ENCODE measurements around the gene COL13A1. TPM values are rescaled to one million over a fixed set of nuclear protein-coding genes. Genes with fewer than 3 reads are reported as not detected.

COL13A1 gene
- total RNA-seq, 3 donors from 2014 or later: 0.66 to 0.80 (median 0.73) TPM

- intact Hi-C loops (cut with DNase I; ENCODE audit: low total_unique reads): no loop called here
- Histone ChIP-seq H3K36me3 (no peaks in the 10 kb centered on the region), H3K4me3 (no peak overlapping the region), H3K27me3 (no peaks in the 10 kb centered on the region), H3K4me1 (peaks cover 0 to 4% of the 10 kb centered on the region in 2 donors), H3K27ac (no peak overlapping the region), H3K9me3 (no peaks in the 10 kb centered on the region)
- DNase-seq (ENCODE audit: low spot score in 2 of 2): no peak
- TF ChIP-seq CTCF (IDR thresholded peaks at IDR 0.05): no peak
- TF ChIP-seq POLR2A (IDR thresholded peaks at IDR 0.05): no peak
- no peak for TF ChIP-seq POLR2AphosphoS5 (IDR thresholded peaks at IDR 0.05)
These were observed 48.7 kb downstream of the COL13A1 start for GRCh38 chr10:69850440-69850839.

GRCh38 chr10:69851306-69851705 lies 49.6 kb downstream of the COL13A1 start:
- intact Hi-C loops (cut with DNase I; ENCODE audit: low total_unique reads): no loop called here
- Histone ChIP-seq H3K27ac (no peak overlapping the region), H3K36me3 (no peaks in the 10 kb centered on the region), H3K4me3 (no peak overlapping the region), H3K27me3 (no peaks in the 10 kb centered on the region), H3K4me1 (peaks cover 0 to 3% of the 10 kb centered on the region in 2 donors), H3K9me3 (no peaks in the 10 kb centered on the region)
- no peak for DNase-seq (ENCODE audit: low spot score in 2 of 2)
- no peak for TF ChIP-seq POLR2AphosphoS5 (IDR thresholded peaks at IDR 0.05)
- no peak for TF ChIP-seq POLR2A (IDR thresholded peaks at IDR 0.05)
- TF ChIP-seq CTCF (IDR thresholded peaks at IDR 0.05): no peak

DNA sequence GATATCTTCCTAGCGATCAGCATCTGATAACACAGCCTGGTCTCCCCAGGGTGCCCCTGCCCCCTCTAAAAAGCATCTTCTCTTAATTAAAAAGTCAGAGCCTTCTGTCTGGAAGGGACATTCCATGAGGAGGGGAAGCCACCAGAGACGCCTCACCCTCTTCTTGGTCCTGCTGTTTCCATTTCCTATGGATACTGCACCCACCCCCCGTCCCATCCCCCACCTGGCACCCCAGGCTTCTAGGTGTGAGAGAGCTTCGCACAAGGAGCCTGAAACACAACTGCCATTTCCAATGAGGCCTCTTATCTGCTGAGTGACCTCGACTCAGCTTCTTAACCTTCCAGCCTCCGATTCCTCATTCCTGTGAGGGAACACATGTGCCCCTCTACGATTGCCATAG lies 51.4 kb downstream of the COL13A1 start:
- H3K36me3 ChIP-seq: no peaks in the 10 kb centered on the region
- TF ChIP-seq CTCF (IDR thresholded peaks at IDR 0.05): no peak
- no peak for TF ChIP-seq POLR2AphosphoS5 (IDR thresholded peaks at IDR 0.05)
- TF ChIP-seq POLR2A (IDR thresholded peaks at IDR 0.05): no peak
- no peaks in the 10 kb centered on the region for H3K9me3 ChIP-seq
- no peaks in the 10 kb centered on the region for H3K27me3 ChIP-seq
- no peak overlapping the region for H3K27ac ChIP-seq
- H3K4me1 ChIP-seq: no peaks in the 10 kb centered on the region
- no peak for DNase-seq (ENCODE audit: low spot score in 2 of 2)
- no peak overlapping the region for H3K4me3 ChIP-seq
- intact Hi-C loops (cut with DNase I; ENCODE audit: low total_unique reads): no loop called here

DNA sequence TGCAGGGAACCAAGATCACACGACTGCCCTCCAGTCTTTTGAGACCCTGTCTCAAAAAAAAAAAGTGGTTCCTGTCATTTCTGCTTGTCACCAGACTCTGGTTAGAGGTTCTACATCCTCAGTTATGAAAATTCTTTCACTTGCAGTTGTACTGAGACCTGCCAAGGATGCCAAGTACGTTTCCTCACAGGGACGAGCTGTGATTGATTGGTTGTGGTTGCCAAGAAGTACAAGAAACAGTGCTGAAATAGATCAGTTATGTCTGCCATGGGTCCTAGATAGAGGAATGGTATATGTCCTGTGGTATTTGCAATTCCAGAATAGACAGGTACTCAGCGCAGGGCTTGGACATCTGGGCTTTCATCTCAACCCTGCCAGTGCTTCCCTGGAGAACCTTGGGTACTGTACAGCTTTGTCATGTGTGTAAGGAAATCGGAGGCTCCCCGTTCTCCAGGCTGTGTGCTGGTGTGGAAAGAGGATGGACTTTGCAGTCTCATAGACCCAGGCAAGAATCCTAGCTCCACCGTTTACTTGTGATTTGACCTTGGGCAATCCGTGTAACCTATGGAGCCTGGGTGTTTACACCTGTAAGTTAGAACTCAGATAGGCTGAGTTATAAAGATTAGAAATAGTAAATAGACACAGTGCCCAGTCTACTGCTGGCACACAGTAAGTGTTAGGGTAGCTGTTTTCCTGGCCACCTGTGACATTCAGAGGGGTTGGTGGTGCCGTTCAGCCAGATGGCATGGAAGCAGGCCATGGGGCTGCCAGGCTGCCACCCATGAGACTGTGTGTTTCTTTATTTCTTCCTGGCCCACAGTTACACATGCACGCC lies 53.0 kb downstream of the COL13A1 start:
- TF ChIP-seq POLR2AphosphoS5 (IDR thresholded peaks at IDR 0.05) (no peak), CTCF (IDR thresholded peaks at IDR 0.05) (no peak), POLR2A (IDR thresholded peaks at IDR 0.05) (no peak)
- no peak for DNase-seq (ENCODE audit: low spot score in 2 of 2)
- Histone ChIP-seq H3K4me3 (no peak overlapping the region), H3K9me3 (no peaks in the 10 kb centered on the region), H3K27ac (no peak overlapping the region), H3K36me3 (no peaks in the 10 kb centered on the region), H3K27me3 (no peaks in the 10 kb centered on the region), H3K4me1 (no peaks in the 10 kb centered on the region)
- intact Hi-C loops (cut with DNase I; ENCODE audit: low total_unique reads): no loop called here

GRCh38 chr10:69855346-69856111 lies 53.8 kb downstream of the COL13A1 start:
- Histone ChIP-seq H3K4me1 (no peaks in the 10 kb centered on the region), H3K27me3 (no peaks in the 10 kb centered on the region), H3K9me3 (no peaks in the 10 kb centered on the region), H3K4me3 (no peak overlapping the region), H3K36me3 (no peaks in the 10 kb centered on the region), H3K27ac (no peak overlapping the region)
- TF ChIP-seq POLR2A (IDR thresholded peaks at IDR 0.05): no peak
- no peak for TF ChIP-seq CTCF (IDR thresholded peaks at IDR 0.05)
- TF ChIP-seq POLR2AphosphoS5 (IDR thresholded peaks at IDR 0.05): no peak
- DNase-seq (ENCODE audit: low spot score in 2 of 2): no peak
- intact Hi-C loops (cut with DNase I; ENCODE audit: low total_unique reads): no loop called here

Measured in breast epithelium (tissue), 4 donors.